ENCODE results near the gene SCMH1.

The SCMH1 gene

GRCh38 chr1:41108696-41109275 is 133.3 kb downstream of the SCMH1 start:
- H3K36me3 ChIP-seq (ENCODE audit: control insufficient read depth, insufficient read depth, low read length): peaks cover 7% of the 10 kb centered on the region
- no peak overlapping the region for H3K27ac ChIP-seq (ENCODE audit: insufficient read depth, low read length, poor library complexity, severe bottlenecking)

GRCh38 chr1:41103766-41104165 is 138.3 kb downstream of the SCMH1 start:
- DNase-seq: no peak
- no peaks in the 10 kb centered on the region for H3K36me3 ChIP-seq (ENCODE audit: control insufficient read depth, insufficient read depth, low read length)

More at GRCh38 chr1:41108696-41109275, 133.3 kb downstream of the SCMH1 start:
- Histone ChIP-seq H3K4me3 (ENCODE audit: insufficient read depth, low read depth, low read length, poor library complexity, severe bottlenecking) (no peak overlapping the region), H3K27me3 (replicated peaks; ENCODE audit: control insufficient read depth, insufficient read depth, low read length, poor library complexity, severe bottlenecking) (no peaks in the 10 kb centered on the region), H3K9me3 (ENCODE audit: control insufficient read depth, low read length) (no peaks in the 10 kb centered on the region), H3K4me1 (ENCODE audit: control insufficient read depth, insufficient read depth, low read length, poor library complexity, severe bottlenecking) (no peaks in the 10 kb centered on the region)
- DNase-seq: no peak

GRCh38 chr1:41102653-41103052 is 139.5 kb downstream of the SCMH1 start:
- Histone ChIP-seq H3K27ac (ENCODE audit: insufficient read depth, low read length, poor library complexity, severe bottlenecking) (no peak overlapping the region), H3K9me3 (ENCODE audit: control insufficient read depth, low read length) (no peaks in the 10 kb centered on the region), H3K27me3 (replicated peaks; ENCODE audit: control insufficient read depth, insufficient read depth, low read length, poor library complexity, severe bottlenecking) (no peaks in the 10 kb centered on the region), H3K36me3 (ENCODE audit: control insufficient read depth, insufficient read depth, low read length) (no peaks in the 10 kb centered on the region), H3K4me1 (ENCODE audit: control insufficient read depth, insufficient read depth, low read length, poor library complexity, severe bottlenecking) (no peaks in the 10 kb centered on the region), H3K4me3 (ENCODE audit: insufficient read depth, low read depth, low read length, poor library complexity, severe bottlenecking) (no peak overlapping the region)
- no peak for DNase-seq

More at GRCh38 chr1:41103766-41104165, 138.3 kb downstream of the SCMH1 start:
- Histone ChIP-seq H3K4me3 (ENCODE audit: insufficient read depth, low read depth, low read length, poor library complexity, severe bottlenecking) (no peak overlapping the region), H3K4me1 (ENCODE audit: control insufficient read depth, insufficient read depth, low read length, poor library complexity, severe bottlenecking) (no peaks in the 10 kb centered on the region), H3K27me3 (replicated peaks; ENCODE audit: control insufficient read depth, insufficient read depth, low read length, poor library complexity, severe bottlenecking) (no peaks in the 10 kb centered on the region), H3K9me3 (ENCODE audit: control insufficient read depth, low read length) (no peaks in the 10 kb centered on the region), H3K27ac (ENCODE audit: insufficient read depth, low read length, poor library complexity, severe bottlenecking) (no peak overlapping the region)

- no peaks in the 10 kb centered on the region for H3K36me3 ChIP-seq (ENCODE audit: control insufficient read depth, insufficient read depth, low read length)
- H3K27ac ChIP-seq (ENCODE audit: insufficient read depth, low read length, poor library complexity, severe bottlenecking): no peak overlapping the region
- no peaks in the 10 kb centered on the region for H3K27me3 ChIP-seq (replicated peaks; ENCODE audit: control insufficient read depth, insufficient read depth, low read length, poor library complexity, severe bottlenecking)
- no peak overlapping the region for H3K4me3 ChIP-seq (ENCODE audit: insufficient read depth, low read depth, low read length, poor library complexity, severe bottlenecking)
- DNase-seq: no peak
- H3K4me1 ChIP-seq (ENCODE audit: control insufficient read depth, insufficient read depth, low read length, poor library complexity, severe bottlenecking): no peaks in the 10 kb centered on the region
- no peaks in the 10 kb centered on the region for H3K9me3 ChIP-seq (ENCODE audit: control insufficient read depth, low read length)
These were observed 140.0 kb downstream of the SCMH1 start for GRCh38 chr1:41101950-41102607.

DNA sequence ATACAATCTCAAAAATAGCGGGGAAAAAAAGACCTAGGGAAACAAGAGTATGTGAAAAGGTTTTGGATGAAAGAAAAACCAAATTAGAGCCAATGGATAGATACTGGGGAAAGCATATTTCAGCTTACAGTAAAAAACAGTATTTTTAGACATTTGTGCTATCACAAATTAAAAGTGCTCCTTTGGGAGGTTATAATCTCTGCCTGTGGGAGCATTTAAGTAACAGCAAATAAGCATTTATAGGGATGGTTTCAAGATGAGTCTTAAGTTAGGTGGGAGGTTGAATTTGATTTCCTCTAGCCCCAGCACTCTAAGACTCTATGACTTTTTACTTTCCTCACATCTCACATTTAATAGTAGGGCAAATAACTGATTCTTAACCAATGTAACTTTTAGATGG is 141.0 kb downstream of the SCMH1 start:
- Histone ChIP-seq H3K27me3 (replicated peaks; ENCODE audit: control insufficient read depth, insufficient read depth, low read length, poor library complexity, severe bottlenecking) (no peaks in the 10 kb centered on the region), H3K36me3 (ENCODE audit: control insufficient read depth, insufficient read depth, low read length) (no peaks in the 10 kb centered on the region), H3K9me3 (ENCODE audit: control insufficient read depth, low read length) (no peaks in the 10 kb centered on the region), H3K4me1 (ENCODE audit: control insufficient read depth, insufficient read depth, low read length, poor library complexity, severe bottlenecking) (no peaks in the 10 kb centered on the region), H3K4me3 (ENCODE audit: insufficient read depth, low read depth, low read length, poor library complexity, severe bottlenecking) (no peak overlapping the region), H3K27ac (ENCODE audit: insufficient read depth, low read length, poor library complexity, severe bottlenecking) (no peak overlapping the region)
- DNase-seq: no peak

- H3K9me3 ChIP-seq (ENCODE audit: control insufficient read depth, low read length): no peaks in the 10 kb centered on the region
- no peaks in the 10 kb centered on the region for H3K36me3 ChIP-seq (ENCODE audit: control insufficient read depth, insufficient read depth, low read length)
- no peak overlapping the region for H3K4me3 ChIP-seq (ENCODE audit: insufficient read depth, low read depth, low read length, poor library complexity, severe bottlenecking)
- no peaks in the 10 kb centered on the region for H3K27me3 ChIP-seq (replicated peaks; ENCODE audit: control insufficient read depth, insufficient read depth, low read length, poor library complexity, severe bottlenecking)
- no peaks in the 10 kb centered on the region for H3K4me1 ChIP-seq (ENCODE audit: control insufficient read depth, insufficient read depth, low read length, poor library complexity, severe bottlenecking)
- DNase-seq: no peak
- no peak overlapping the region for H3K27ac ChIP-seq (ENCODE audit: insufficient read depth, low read length, poor library complexity, severe bottlenecking)
These were observed 141.9 kb downstream of the SCMH1 start for GRCh38 chr1:41100170-41100569.

DNA sequence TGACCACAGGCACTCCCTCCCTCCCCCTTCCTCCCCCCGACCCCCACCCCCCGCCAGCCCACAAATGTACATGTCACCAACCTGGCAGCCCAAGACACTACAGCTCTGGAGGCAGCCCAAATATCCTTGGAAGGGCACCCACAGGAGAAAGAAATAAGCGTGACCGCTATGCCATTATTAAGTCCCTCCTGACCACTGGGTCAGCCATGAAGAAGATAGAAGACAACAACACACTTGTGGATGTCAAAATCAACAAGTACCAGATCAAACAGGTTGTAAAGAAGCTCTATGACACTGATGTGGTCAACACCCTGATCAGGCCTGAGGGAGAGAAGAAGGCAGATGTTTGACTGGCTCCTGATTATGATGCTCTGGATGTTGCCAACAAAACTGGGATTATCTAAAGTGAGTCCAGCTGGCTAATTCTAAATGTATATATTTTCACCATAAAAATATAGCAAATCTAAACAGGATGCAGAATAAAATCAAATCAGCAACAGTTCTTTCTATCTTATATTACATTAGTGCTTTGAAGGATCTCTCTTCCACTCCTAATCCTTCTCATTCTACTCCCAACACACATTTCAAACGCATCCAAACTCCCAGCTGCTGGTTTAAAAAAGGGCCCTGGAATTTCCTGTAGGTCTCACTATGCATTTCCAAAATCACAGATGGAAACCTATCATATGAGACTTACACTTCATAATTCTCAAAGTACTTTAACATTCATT is 143.2 kb downstream of the SCMH1 start:
- H3K27me3 ChIP-seq (replicated peaks; ENCODE audit: control insufficient read depth, insufficient read depth, low read length, poor library complexity, severe bottlenecking): no peaks in the 10 kb centered on the region
- H3K36me3 ChIP-seq (ENCODE audit: control insufficient read depth, insufficient read depth, low read length): no peaks in the 10 kb centered on the region
- no peak overlapping the region for H3K27ac ChIP-seq (ENCODE audit: insufficient read depth, low read length, poor library complexity, severe bottlenecking)
- H3K4me1 ChIP-seq (ENCODE audit: control insufficient read depth, insufficient read depth, low read length, poor library complexity, severe bottlenecking): no peaks in the 10 kb centered on the region
- no peak overlapping the region for H3K4me3 ChIP-seq (ENCODE audit: insufficient read depth, low read depth, low read length, poor library complexity, severe bottlenecking)
- no peak for DNase-seq
- no peaks in the 10 kb centered on the region for H3K9me3 ChIP-seq (ENCODE audit: control insufficient read depth, low read length)

DNA sequence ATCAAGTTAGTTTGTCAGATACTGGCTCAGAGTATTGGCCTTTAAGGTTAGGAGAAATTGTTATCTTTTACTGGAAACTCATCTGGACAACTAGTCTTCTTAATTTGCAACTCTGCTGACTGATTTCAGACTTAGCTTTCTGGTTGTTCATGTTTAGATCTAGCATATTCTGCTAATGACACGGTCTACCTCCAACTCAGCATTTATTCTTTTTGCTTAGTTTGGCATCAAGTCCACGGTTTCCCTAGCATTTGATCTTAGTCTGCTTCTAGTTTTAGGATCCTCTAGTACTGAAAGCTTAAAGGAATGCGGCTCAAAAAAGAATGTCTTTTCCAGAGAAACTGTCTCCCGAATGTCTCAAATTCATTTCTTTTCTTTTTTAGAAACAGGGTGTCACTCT is 145.0 kb downstream of the SCMH1 start:
- no peaks in the 10 kb centered on the region for H3K27me3 ChIP-seq (replicated peaks; ENCODE audit: control insufficient read depth, insufficient read depth, low read length, poor library complexity, severe bottlenecking)
- no peak overlapping the region for H3K27ac ChIP-seq (ENCODE audit: insufficient read depth, low read length, poor library complexity, severe bottlenecking)
- DNase-seq: no peak
- H3K9me3 ChIP-seq (ENCODE audit: control insufficient read depth, low read length): no peaks in the 10 kb centered on the region
- H3K36me3 ChIP-seq (ENCODE audit: control insufficient read depth, insufficient read depth, low read length): no peaks in the 10 kb centered on the region
- H3K4me3 ChIP-seq (ENCODE audit: insufficient read depth, low read depth, low read length, poor library complexity, severe bottlenecking): no peak overlapping the region
- no peaks in the 10 kb centered on the region for H3K4me1 ChIP-seq (ENCODE audit: control insufficient read depth, insufficient read depth, low read length, poor library complexity, severe bottlenecking)

- no peak for DNase-seq
- Histone ChIP-seq H3K27ac (ENCODE audit: insufficient read depth, low read length, poor library complexity, severe bottlenecking) (no peak overlapping the region), H3K36me3 (ENCODE audit: control insufficient read depth, insufficient read depth, low read length) (no peaks in the 10 kb centered on the region), H3K9me3 (ENCODE audit: control insufficient read depth, low read length) (no peaks in the 10 kb centered on the region), H3K27me3 (replicated peaks; ENCODE audit: control insufficient read depth, insufficient read depth, low read length, poor library complexity, severe bottlenecking) (no peaks in the 10 kb centered on the region), H3K4me3 (ENCODE audit: insufficient read depth, low read depth, low read length, poor library complexity, severe bottlenecking) (no peak overlapping the region), H3K4me1 (ENCODE audit: control insufficient read depth, insufficient read depth, low read length, poor library complexity, severe bottlenecking) (no peaks in the 10 kb centered on the region)
These were observed 148.3 kb downstream of the SCMH1 start for GRCh38 chr1:41093826-41094225.

GRCh38 chr1:41086921-41087320 is 155.2 kb downstream of the SCMH1 start:
- Histone ChIP-seq H3K27me3 (replicated peaks; ENCODE audit: control insufficient read depth, insufficient read depth, low read length, poor library complexity, severe bottlenecking) (no peaks in the 10 kb centered on the region), H3K36me3 (ENCODE audit: control insufficient read depth, insufficient read depth, low read length) (no peaks in the 10 kb centered on the region), H3K9me3 (ENCODE audit: control insufficient read depth, low read length) (no peaks in the 10 kb centered on the region)

More at GRCh38 chr1:41086921-41087320, 155.2 kb downstream of the SCMH1 start:
- H3K4me1 ChIP-seq (ENCODE audit: control insufficient read depth, insufficient read depth, low read length, poor library complexity, severe bottlenecking): no peaks in the 10 kb centered on the region
- H3K4me3 ChIP-seq (ENCODE audit: insufficient read depth, low read depth, low read length, poor library complexity, severe bottlenecking): no peak overlapping the region
- H3K27ac ChIP-seq (ENCODE audit: insufficient read depth, low read length, poor library complexity, severe bottlenecking): no peak overlapping the region
- DNase-seq: no peak
